HepG2 (cell line): ENCODE measurements around the gene NGFR. TPM values are rescaled to one million over a fixed set of nuclear protein-coding genes. Genes with fewer than 3 reads are reported as not detected.

ENCODE experiments used
- ATAC-seq: fragments of 200-7000 bp; cut with Tn5 transposase; 3 replicates; pipeline ENCODE4 v1.9.1; 2020; ENCODE audit warnings: mild to moderate bottlenecking, moderate library complexity
- BruUV-seq: library from RNA; stranded (reverse); fragments of 400-500 nt; replicated peaks from 2 replicates; lab custom pipeline; 2021; lab: Mats Ljungman, UMichigan
- CTCF ChIA-PET: fragments of 300-600 bp; formaldehyde crosslinking; extraction: SDS; loops from one replicate; lab custom pipeline; 2021; ENCODE audit warnings: low total read pairs, inconsistent platforms, low intra/inter-chr PET ratio; lab: Yijun Ruan, JAX
- POLR2A ChIA-PET: fragments of 350-600 bp; sonication (Branson Sonifier 250); formaldehyde crosslinking; loops from one replicate; lab custom pipeline; 2020; ENCODE audit warnings: antibody characterized with exemption, inconsistent platforms; lab: Yijun Ruan, JAX
- DNase-seq: peaks from one replicate; pipeline ENCODE4 v3.0.0-alpha.2; 2015; ENCODE audit warnings: low spot score
- FAIRE-seq: peaks from 3 replicates; lab custom pipeline; 2011; peaks lifted over from hg19 to GRCh38; lab: Jason Lieb, UNC
- H2AFZ ChIP-seq: one replicate; pipeline ENCODE4 v1.6.1; 2011; ENCODE audit warnings: low read length, inconsistent platforms
- H3K27ac ChIP-seq: fragments of 300-600 bp; 3 replicates; pipeline ENCODE4 v1.8.0; 2011; ENCODE audit warnings: mixed run types, mild to moderate bottlenecking, mixed read lengths, low read length, inconsistent platforms; ENCODE audit not compliant: insufficient read depth; ENCODE audit errors: extremely low read length
- H3K27me3 ChIP-seq, 2 experiments: fragments of 200-600 bp in 1 of 2; 2 replicates in 1 of 2; 3 replicates in 1 of 2; pipeline versions ENCODE4 v1.6.0 to v1.8.0; 2011; ENCODE audit warnings: low read length in 2 of 2, mild to moderate bottlenecking in 2 of 2, moderate library complexity in 2 of 2, inconsistent platforms in 1 of 2; ENCODE audit not compliant: insufficient read depth in 2 of 2, control insufficient read depth in 1 of 2
- H3K36me3 ChIP-seq, 2 experiments: fragments of 200-600 bp in 1 of 2; replicated peaks in 1 of 2; 2 replicates in 1 of 2; 3 replicates in 1 of 2; pipeline versions ENCODE4 v1.5.1 to v1.8.0; 2011; ENCODE audit warnings: low read length in 2 of 2, inconsistent platforms in 1 of 2; ENCODE audit not compliant: insufficient read depth in 2 of 2, control insufficient read depth in 1 of 2
- H3K4me1 ChIP-seq: 2 replicates; pipeline ENCODE4 v1.5.1; 2012; ENCODE audit warnings: low read length, inconsistent platforms; ENCODE audit not compliant: insufficient read depth
- H3K4me2 ChIP-seq: 2 replicates; pipeline ENCODE4 v1.6.0; 2011; ENCODE audit warnings: low read depth, low read length, inconsistent platforms
- H3K4me3 ChIP-seq, 3 experiments: fragments of 200-600 bp in 1 of 3; sonication (generic), shearing (Covaris generic) in 1 of 3; replicated peaks in 1 of 3; 2 replicates each; pipeline ENCODE4 v1.5.1; 2011 to 2016; ENCODE audit warnings: low read length in 3 of 3, inconsistent platforms in 2 of 3, low read depth in 2 of 3, mild to moderate bottlenecking in 2 of 3, control low read depth in 1 of 3, mixed read lengths in 1 of 3; ENCODE audit not compliant: insufficient read depth in 1 of 3
- H3K79me2 ChIP-seq: one replicate; pipeline ENCODE4 v1.6.1; 2011; ENCODE audit warnings: low read length, inconsistent platforms; ENCODE audit not compliant: insufficient read depth
- H3K9ac ChIP-seq: 2 replicates; pipeline ENCODE4 v1.6.0; 2011; ENCODE audit warnings: mild to moderate bottlenecking, low read depth, low read length, inconsistent platforms; ENCODE audit not compliant: insufficient read depth
- H3K9me3 ChIP-seq: 2 replicates; pipeline ENCODE4 v1.5.1; 2012; ENCODE audit warnings: mild to moderate bottlenecking, low read length
- H4K20me1 ChIP-seq: 2 replicates; pipeline ENCODE4 v1.6.0; 2011; ENCODE audit warnings: inconsistent platforms, mild to moderate bottlenecking, low read length, moderate library complexity; ENCODE audit not compliant: insufficient read depth
- CREBL2 ChIP-seq: sonication (generic); formaldehyde crosslinking; IDR thresholded peaks from 2 replicates; pipeline ENCODE4 v1.8.1; 2023; ENCODE audit warnings: missing genetic modification reagents, mild to moderate bottlenecking, borderline replicate concordance
- GABPB1 ChIP-seq: IDR thresholded peaks from 2 replicates; pipeline ENCODE4 v1.6.1; 2016; ENCODE audit warnings: mild to moderate bottlenecking, missing genetic modification reagents, moderate library complexity, missing compliant biosample characterization
- GATAD1 ChIP-seq: IDR thresholded peaks from 2 replicates; pipeline ENCODE4 v1.6.1; 2016; ENCODE audit warnings: missing genetic modification reagents, missing compliant biosample characterization
- HNRNPL ChIP-seq: fragments of 200-400 bp; formaldehyde crosslinking; IDR thresholded peaks from 2 replicates; pipeline ENCODE4 v1.6.1; 2017; ENCODE audit warnings: mild to moderate bottlenecking, low read depth, low read length
- HOXA7 ChIP-seq: sonication (generic); formaldehyde crosslinking; IDR thresholded peaks from 2 replicates; pipeline ENCODE4 v1.8.1; 2022; ENCODE audit warnings: mild to moderate bottlenecking, missing genetic modification reagents, moderate library complexity
- MEIS1 ChIP-seq: sonication (generic); formaldehyde crosslinking; IDR thresholded peaks from 2 replicates; pipeline ENCODE4 v1.9.0; 2021; ENCODE audit warnings: mild to moderate bottlenecking, missing genetic modification reagents, moderate library complexity, borderline replicate concordance
- NFATC3 ChIP-seq: sonication (generic); formaldehyde crosslinking; IDR thresholded peaks from 2 replicates; pipeline ENCODE4 v1.5.1; 2020; ENCODE audit warnings: mild to moderate bottlenecking, missing genetic modification reagents
- NFRKB ChIP-seq: fragments of 450-650 bp; IDR thresholded peaks from 2 replicates; pipeline ENCODE4 v1.6.1; 2017
- RAD51 ChIP-seq: fragments of 450-650 bp; IDR thresholded peaks from 2 replicates; pipeline ENCODE4 v1.6.1; 2016; ENCODE audit warnings: borderline replicate concordance
- RBM39 ChIP-seq: fragments of 200-400 bp; formaldehyde crosslinking; IDR thresholded peaks from one replicate; pipeline ENCODE4 v1.6.1; 2018; ENCODE audit warnings: antibody characterized with exemption, mild to moderate bottlenecking, low read depth, low read length; ENCODE audit not compliant: poor library complexity, severe bottlenecking
- RELA ChIP-seq: sonication (generic); formaldehyde crosslinking; IDR thresholded peaks from 2 replicates; pipeline ENCODE4 v1.4.0; 2020; ENCODE audit warnings: missing genetic modification reagents
- RFX5 ChIP-seq: IDR thresholded peaks from 2 replicates; pipeline ENCODE4 v1.6.1; 2011; ENCODE audit warnings: low read depth, low read length, improper control_type of control experiment
- RFXAP ChIP-seq: sonication (generic); formaldehyde crosslinking; IDR thresholded peaks from 2 replicates; pipeline ENCODE4 v1.4.0; 2020; ENCODE audit warnings: missing genetic modification reagents, borderline replicate concordance
- SALL2 ChIP-seq: sonication (generic); formaldehyde crosslinking; IDR thresholded peaks from 2 replicates; pipeline ENCODE4 v1.8.1; 2023; ENCODE audit warnings: mild to moderate bottlenecking, missing genetic modification reagents, inconsistent platforms
- SMAD9 ChIP-seq: sonication (generic); formaldehyde crosslinking; IDR thresholded peaks from 2 replicates; pipeline ENCODE4 v1.5.1; 2020; ENCODE audit warnings: mild to moderate bottlenecking, missing genetic modification reagents
- YEATS2 ChIP-seq: sonication (generic); formaldehyde crosslinking; IDR thresholded peaks from 2 replicates; pipeline ENCODE4 v1.4.0; 2020; ENCODE audit warnings: missing genetic modification reagents, borderline replicate concordance
- ZNF503 ChIP-seq: sonication (generic); formaldehyde crosslinking; IDR thresholded peaks from 2 replicates; pipeline ENCODE4 v1.4.0; 2020; ENCODE audit warnings: missing genetic modification reagents
- ZNF512 ChIP-seq: sonication (generic); formaldehyde crosslinking; IDR thresholded peaks from 2 replicates; pipeline ENCODE4 v1.4.0; 2020; ENCODE audit warnings: mild to moderate bottlenecking, missing genetic modification reagents
- WGBS: methylation state at CpG from one replicate; pipeline ENCODE4 v1.1.6; 2017; ENCODE audit warnings: low lambda C conversion rate; 5-methylcytosine and 5-hydroxymethylcytosine counted together
- in situ Hi-C: cut with HindIII; loops from 2 replicates; pipeline ENCODE4 v1.10.0; 2017; ENCODE audit warnings: low pct_unique_long_range_greater_than_20kb; ENCODE audit not compliant: extremely low pct_ligation_motif_present
- intact Hi-C: fragments of 100-400 bp; cut with micrococcal nuclease; formaldehyde crosslinking; loops from one replicate; pipeline ENCODE4 v1.10.0; 2022; ENCODE audit not compliant: unreplicated experiment
- polyA plus RNA-seq, 8 experiments: library from polyadenylated mRNA; depleted of rRNA in 3 of 8; stranded (reverse) in 7 of 8; unstranded in 1 of 8; fragments of >200 nt; fragmentation: Illumina TruSeq in 4 of 8; extraction: Trizol in 4 of 8; gene quantifications; 2 replicates each; pipeline versions ENCODE4 v1.2.1 to v1.2.3, GENCODE V29; 2011 to 2016; ENCODE audit warnings: low read depth in 4 of 8, missing spikeins in 1 of 8, mixed read lengths in 1 of 8; ENCODE audit not compliant: insufficient read depth in 1 of 8
- total RNA-seq, 5 experiments: library from RNA; depleted of rRNA; stranded (reverse); fragments of >200 nt; fragmentation: Illumina TruSeq; extraction: Trizol; gene quantifications; 2 replicates each; pipeline ENCODE4 v1.2.3, GENCODE V29; 2016; ENCODE audit warnings: low read depth in 1 of 5
- TF ChIP-seq, protein P1 (sequence below): sonication (generic); formaldehyde crosslinking; IDR thresholded peaks from 2 replicates; pipeline ENCODE4 v1.4.0; 2020; ENCODE audit warnings: missing genetic modification reagents, borderline replicate concordance

Gene NGFR
- total and polyA plus RNA-seq, 2 of the 13 experiments (the other 11 are each of a cell fraction or from before 2014, with no cell fraction given), result 1.1 to 1.8 TPM

DNA sequence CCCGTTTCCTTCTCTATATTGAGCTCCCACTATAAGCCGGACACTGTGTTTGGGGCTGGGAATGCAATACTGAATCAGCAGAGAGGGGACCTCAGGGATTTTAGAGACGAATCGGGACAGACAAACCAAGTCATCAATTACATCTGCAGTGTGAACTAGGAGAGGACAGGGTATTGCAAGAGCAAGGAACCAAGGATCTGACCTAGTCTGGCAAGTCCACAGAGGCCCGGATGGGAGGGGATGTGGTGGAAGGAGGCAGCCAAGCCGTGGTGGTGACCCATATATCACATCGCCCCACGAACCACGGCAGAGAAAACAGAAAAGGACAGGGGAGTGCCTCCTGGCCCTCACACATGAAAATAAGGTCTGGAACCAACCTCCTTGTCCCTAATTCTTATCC is 52.5 kb downstream of the NGFR start:
- in situ Hi-C loops, result loop anchor here (5.0 to 10.0 kb wide), 2 partner anchors 110 to 233 kb away; no protein-coding TSS in a partner anchor
- CTCF ChIA-PET, result interaction anchor here (1.2 to 1.9 kb wide), 3 partner anchors 51 to 140 kb away, joined by 4 to 15 read pairs (median 9); no protein-coding TSS in a partner anchor
- Histone ChIP-seq H3K79me2 (no peaks in the 10 kb centered on the region), H3K4me1 (peaks cover 13% of the 10 kb centered on the region), H2AFZ (no peak overlapping the region), H3K36me3 (no peaks in the 10 kb centered on the region), H3K4me3 (no peak overlapping the region), H3K4me2 (no peak overlapping the region), H3K27ac (no peak overlapping the region), H3K9ac (no peak overlapping the region), H3K27me3 (peaks cover 9 to 66% of the 10 kb centered on the region in 2 experiments), H4K20me1 (no peaks in the 10 kb centered on the region), H3K9me3 (no peaks in the 10 kb centered on the region)
- 49% methylated on average over 9 of the region's 9 CpGs for WGBS
- BruUV-seq, result no TSS peak
- no peak for FAIRE-seq
- ATAC-seq, result no peak
- POLR2A ChIA-PET, result no interaction called here
- intact Hi-C loops, result no loop called here
- DNase-seq, result no peak
- TF ChIP-seq RBM39, result no peak
- no peak for TF ChIP-seq ZNF512 (CRISPR knock-in tag)
- TF ChIP-seq SALL2 (CRISPR knock-in tag), result no peak
- no peak for TF ChIP-seq RFXAP
- TF ChIP-seq ZNF503 (CRISPR knock-in tag), result no peak
- TF ChIP-seq MEIS1 (CRISPR knock-in tag), result no peak
- TF ChIP-seq HNRNPL, result no peak
- no peak for TF ChIP-seq GATAD1 (CRISPR knock-in tag)
- no peak for TF ChIP-seq RFX5
- TF ChIP-seq SMAD9, result no peak
- no peak for TF ChIP-seq RELA (CRISPR knock-in tag)
- TF ChIP-seq NFRKB, result no peak
- TF ChIP-seq CREBL2, result no peak
- TF ChIP-seq HOXA7 (CRISPR knock-in tag), result no peak
- TF ChIP-seq, protein P1, sequence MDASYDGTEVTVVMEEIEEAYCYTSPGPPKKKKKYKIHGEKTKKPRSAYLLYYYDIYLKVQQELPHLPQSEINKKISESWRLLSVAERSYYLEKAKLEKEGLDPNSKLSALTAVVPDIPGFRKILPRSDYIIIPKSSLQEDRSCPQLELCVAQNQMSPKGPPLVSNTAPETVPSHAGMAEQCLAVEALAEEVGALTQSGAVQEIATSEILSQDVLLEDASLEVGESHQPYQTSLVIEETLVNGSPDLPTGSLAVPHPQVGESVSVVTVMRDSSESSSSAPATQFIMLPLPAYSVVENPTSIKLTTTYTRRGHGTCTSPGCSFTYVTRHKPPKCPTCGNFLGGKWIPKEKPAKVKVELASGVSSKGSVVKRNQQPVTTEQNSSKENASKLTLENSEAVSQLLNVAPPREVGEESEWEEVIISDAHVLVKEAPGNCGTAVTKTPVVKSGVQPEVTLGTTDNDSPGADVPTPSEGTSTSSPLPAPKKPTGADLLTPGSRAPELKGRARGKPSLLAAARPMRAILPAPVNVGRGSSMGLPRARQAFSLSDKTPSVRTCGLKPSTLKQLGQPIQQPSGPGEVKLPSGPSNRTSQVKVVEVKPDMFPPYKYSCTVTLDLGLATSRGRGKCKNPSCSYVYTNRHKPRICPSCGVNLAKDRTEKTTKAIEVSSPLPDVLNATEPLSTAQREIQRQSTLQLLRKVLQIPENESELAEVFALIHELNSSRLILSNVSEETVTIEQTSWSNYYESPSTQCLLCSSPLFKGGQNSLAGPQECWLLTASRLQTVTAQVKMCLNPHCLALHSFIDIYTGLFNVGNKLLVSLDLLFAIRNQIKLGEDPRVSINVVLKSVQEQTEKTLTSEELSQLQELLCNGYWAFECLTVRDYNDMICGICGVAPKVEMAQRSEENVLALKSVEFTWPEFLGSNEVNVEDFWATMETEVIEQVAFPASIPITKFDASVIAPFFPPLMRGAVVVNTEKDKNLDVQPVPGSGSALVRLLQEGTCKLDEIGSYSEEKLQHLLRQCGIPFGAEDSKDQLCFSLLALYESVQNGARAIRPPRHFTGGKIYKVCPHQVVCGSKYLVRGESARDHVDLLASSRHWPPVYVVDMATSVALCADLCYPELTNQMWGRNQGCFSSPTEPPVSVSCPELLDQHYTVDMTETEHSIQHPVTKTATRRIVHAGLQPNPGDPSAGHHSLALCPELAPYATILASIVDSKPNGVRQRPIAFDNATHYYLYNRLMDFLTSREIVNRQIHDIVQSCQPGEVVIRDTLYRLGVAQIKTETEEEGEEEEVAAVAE, result no peak
- no peak for TF ChIP-seq NFATC3 (CRISPR knock-in tag)
- TF ChIP-seq YEATS2 (CRISPR knock-in tag), result no peak
- TF ChIP-seq GABPB1 (CRISPR knock-in tag), result no peak
- no peak for TF ChIP-seq RAD51
